HG03097 (cell line): ENCODE results near the gene PRMT3.
"Not testable (repeated sequence)": the region's sequence is repeated elsewhere in the genome, so short reads cannot be mapped to it uniquely, and the experiment has no call there.

Source experiments
- ATAC-seq: cut with Tn5 transposase; IDR thresholded peaks from one replicate; pipeline ENCODE4 v1.9.1; 2021; ENCODE audit not compliant: unreplicated experiment, low FRiP score

Gene PRMT3

GRCh38 chr11:20453657-20454316 lies 66.3 kb downstream of the PRMT3 start:
- no peak for ATAC-seq

GRCh38 chr11:20457001-20457799 lies 69.7 kb downstream of the PRMT3 start:
- ATAC-seq = no peak

GRCh38 chr11:20457934-20458680 lies 70.6 kb downstream of the PRMT3 start:
- ATAC-seq = no peak

- no peak for ATAC-seq
These were observed 71.6 kb downstream of the PRMT3 start for GRCh38 chr11:20458905-20459632.

- no peak for ATAC-seq
These were observed 72.3 kb downstream of the PRMT3 start for GRCh38 chr11:20459865-20460264.

GRCh38 chr11:20464518-20464917 lies 77.0 kb downstream of the PRMT3 start:
- ATAC-seq = no peak

GRCh38 chr11:20467487-20468185 lies 80.1 kb downstream of the PRMT3 start:
- ATAC-seq = no peak

- no peak for ATAC-seq
These were observed 82.8 kb downstream of the PRMT3 start for GRCh38 chr11:20470348-20470747.

- not testable (repeated sequence) for ATAC-seq
These were observed 84.4 kb downstream of the PRMT3 start for GRCh38 chr11:20471929-20472328.

GRCh38 chr11:20474176-20474881 lies 86.8 kb downstream of the PRMT3 start:
- ATAC-seq = no peak

- no peak for ATAC-seq
These were observed 87.5 kb downstream of the PRMT3 start for GRCh38 chr11:20474882-20475517.

GRCh38 chr11:20477418-20478090 lies 90.0 kb downstream of the PRMT3 start:
- no peak for ATAC-seq

GRCh38 chr11:20479513-20479912 lies 92.0 kb downstream of the PRMT3 start:
- ATAC-seq = no peak

GRCh38 chr11:20483931-20484330 lies 96.4 kb downstream of the PRMT3 start:
- ATAC-seq = no peak

GRCh38 chr11:20484416-20484815 lies 96.9 kb downstream of the PRMT3 start:
- not testable (repeated sequence) for ATAC-seq

- no peak for ATAC-seq
These were observed 100.8 kb downstream of the PRMT3 start for GRCh38 chr11:20488352-20488751.

- ATAC-seq = no peak
These were observed 102.4 kb downstream of the PRMT3 start for GRCh38 chr11:20489948-20490347.

- no peak for ATAC-seq
These were observed 105.8 kb downstream of the PRMT3 start for GRCh38 chr11:20493340-20493739.
